ENCODE data around the gene PNMA3.
A peak's percentile ranks its signal among the peaks of the same experiment; 100 is the strongest.
"Not testable (repeated sequence)": the region's sequence is repeated elsewhere in the genome, so short reads cannot be mapped to it uniquely, and the experiment has no call there.

The PNMA3 gene

GRCh38 chrX:153055871-153056749 lies at the start of gene PNMA3:
Gene PNMA3 (plus strand): TSS chrX:153056470. CDS start chrX:153057056, 586 bp downstream.
- H3K4me3 ChIP-seq (ENCODE audit: low read length in 2 of 2) = no peak within 1 kb of the TSS
- H3K9ac ChIP-seq (ENCODE audit: low read length in 2 of 2) = no peak within 1 kb of the TSS
- no peaks in the 10 kb centered on the region for H3K36me3 ChIP-seq (ENCODE audit: control insufficient read depth in 2 of 2, insufficient read depth in 2 of 2, low read length in 2 of 2)
- peaks cover 5 to 32% of the 10 kb centered on the region in 2 donors for H3K27me3 ChIP-seq (ENCODE audit: control insufficient read depth in 1 of 2, insufficient read depth in 2 of 2, low read length in 2 of 2)
- no peaks in the 10 kb centered on the region for H3K9me3 ChIP-seq (ENCODE audit: control insufficient read depth in 2 of 2, low read length in 2 of 2)
- H3K4me1 ChIP-seq (ENCODE audit: control insufficient read depth, insufficient read depth, low read length) = no peaks in the 10 kb centered on the region
- H3K27ac ChIP-seq (ENCODE audit: low read length) = no peak within 1 kb of the TSS

- not testable (repeated sequence) for H3K9ac ChIP-seq (ENCODE audit: low read length in 2 of 2); H3K4me1 ChIP-seq (ENCODE audit: control insufficient read depth, insufficient read depth, low read length); H3K27me3 ChIP-seq (ENCODE audit: control insufficient read depth in 1 of 2, insufficient read depth in 2 of 2, low read length in 2 of 2); H3K27ac ChIP-seq (ENCODE audit: low read length); H3K36me3 ChIP-seq (ENCODE audit: control insufficient read depth in 2 of 2, insufficient read depth in 2 of 2, low read length in 2 of 2); H3K4me3 ChIP-seq (ENCODE audit: low read length in 2 of 2); H3K9me3 ChIP-seq (ENCODE audit: control insufficient read depth in 2 of 2, low read length in 2 of 2)
Measured at GRCh38 chrX:153017174-153017573, 39.1 kb upstream of the PNMA3 start.

GRCh38 chrX:153019166-153019565 lies 37.1 kb upstream of the PNMA3 start:
- Histone ChIP-seq H3K4me1 (ENCODE audit: control insufficient read depth, insufficient read depth, low read length) (no peaks in the 10 kb centered on the region), H3K4me3 (ENCODE audit: low read length in 2 of 2) (no peak overlapping the region), H3K9ac (ENCODE audit: low read length in 2 of 2) (no peak overlapping the region), H3K27ac (ENCODE audit: low read length) (no peak overlapping the region), H3K9me3 (ENCODE audit: control insufficient read depth in 2 of 2, low read length in 2 of 2) (no peaks in the 10 kb centered on the region), H3K36me3 (ENCODE audit: control insufficient read depth in 2 of 2, insufficient read depth in 2 of 2, low read length in 2 of 2) (no peaks in the 10 kb centered on the region), H3K27me3 (ENCODE audit: control insufficient read depth in 1 of 2, insufficient read depth in 2 of 2, low read length in 2 of 2) (peaks cover 0 to 6% of the 10 kb centered on the region in 2 donors)

- H3K27me3 ChIP-seq (ENCODE audit: control insufficient read depth in 1 of 2, insufficient read depth in 2 of 2, low read length in 2 of 2) = not testable (repeated sequence)
Measured at GRCh38 chrX:153026501-153026900, 29.8 kb upstream of the PNMA3 start.

GRCh38 chrX:153028487-153028886 lies 27.8 kb upstream of the PNMA3 start:
- not testable (repeated sequence) for H3K27me3 ChIP-seq (ENCODE audit: control insufficient read depth in 1 of 2, insufficient read depth in 2 of 2, low read length in 2 of 2); H3K9ac ChIP-seq (ENCODE audit: low read length in 2 of 2); H3K36me3 ChIP-seq (ENCODE audit: control insufficient read depth in 2 of 2, insufficient read depth in 2 of 2, low read length in 2 of 2); H3K9me3 ChIP-seq (ENCODE audit: control insufficient read depth in 2 of 2, low read length in 2 of 2); H3K27ac ChIP-seq (ENCODE audit: low read length); H3K4me1 ChIP-seq (ENCODE audit: control insufficient read depth, insufficient read depth, low read length); H3K4me3 ChIP-seq (ENCODE audit: low read length in 2 of 2)

More at GRCh38 chrX:153026501-153026900, 29.8 kb upstream of the PNMA3 start:
- H3K4me1 ChIP-seq (ENCODE audit: control insufficient read depth, insufficient read depth, low read length); H3K9me3 ChIP-seq (ENCODE audit: control insufficient read depth in 2 of 2, low read length in 2 of 2); H3K36me3 ChIP-seq (ENCODE audit: control insufficient read depth in 2 of 2, insufficient read depth in 2 of 2, low read length in 2 of 2); H3K4me3 ChIP-seq (ENCODE audit: low read length in 2 of 2); H3K27ac ChIP-seq (ENCODE audit: low read length); H3K9ac ChIP-seq (ENCODE audit: low read length in 2 of 2): not testable (repeated sequence)

- Histone ChIP-seq H3K27ac (ENCODE audit: low read length) (no peak overlapping the region), H3K9ac (ENCODE audit: low read length in 2 of 2) (no peak overlapping the region), H3K4me3 (ENCODE audit: low read length in 2 of 2) (no peak overlapping the region), H3K9me3 (ENCODE audit: control insufficient read depth in 2 of 2, low read length in 2 of 2) (no peaks in the 10 kb centered on the region), H3K4me1 (ENCODE audit: control insufficient read depth, insufficient read depth, low read length) (no peaks in the 10 kb centered on the region), H3K36me3 (ENCODE audit: control insufficient read depth in 2 of 2, insufficient read depth in 2 of 2, low read length in 2 of 2) (no peaks in the 10 kb centered on the region), H3K27me3 (ENCODE audit: control insufficient read depth in 1 of 2, insufficient read depth in 2 of 2, low read length in 2 of 2) (peaks cover 0 to 6% of the 10 kb centered on the region in 2 donors)
Measured at GRCh38 chrX:153029162-153029561, 27.1 kb upstream of the PNMA3 start.

- H3K4me3 ChIP-seq (ENCODE audit: low read length in 2 of 2) = no peak overlapping the region
- H3K4me1 ChIP-seq (ENCODE audit: control insufficient read depth, insufficient read depth, low read length) = no peaks in the 10 kb centered on the region
- H3K27me3 ChIP-seq (ENCODE audit: control insufficient read depth in 1 of 2, insufficient read depth in 2 of 2, low read length in 2 of 2) = peaks cover 0 to 6% of the 10 kb centered on the region in 2 donors
- no peaks in the 10 kb centered on the region for H3K9me3 ChIP-seq (ENCODE audit: control insufficient read depth in 2 of 2, low read length in 2 of 2)
- H3K36me3 ChIP-seq (ENCODE audit: control insufficient read depth in 2 of 2, insufficient read depth in 2 of 2, low read length in 2 of 2) = no peaks in the 10 kb centered on the region
- no peak overlapping the region for H3K27ac ChIP-seq (ENCODE audit: low read length)
- no peak overlapping the region for H3K9ac ChIP-seq (ENCODE audit: low read length in 2 of 2)
Measured at GRCh38 chrX:153029875-153030274, 26.4 kb upstream of the PNMA3 start.

- H3K27me3 ChIP-seq (ENCODE audit: control insufficient read depth in 1 of 2, insufficient read depth in 2 of 2, low read length in 2 of 2) = peaks cover 0 to 3% of the 10 kb centered on the region in 2 donors
- H3K4me3 ChIP-seq (ENCODE audit: low read length in 2 of 2) = no peak overlapping the region
- H3K4me1 ChIP-seq (ENCODE audit: control insufficient read depth, insufficient read depth, low read length) = no peaks in the 10 kb centered on the region
- no peaks in the 10 kb centered on the region for H3K36me3 ChIP-seq (ENCODE audit: control insufficient read depth in 2 of 2, insufficient read depth in 2 of 2, low read length in 2 of 2)
- H3K9ac ChIP-seq (ENCODE audit: low read length in 2 of 2) = no peak overlapping the region
- no peak overlapping the region for H3K27ac ChIP-seq (ENCODE audit: low read length)
- no peaks in the 10 kb centered on the region for H3K9me3 ChIP-seq (ENCODE audit: control insufficient read depth in 2 of 2, low read length in 2 of 2)
Measured at GRCh38 chrX:153030801-153031200, 25.5 kb upstream of the PNMA3 start.

- Histone ChIP-seq H3K4me3 (ENCODE audit: low read length in 2 of 2) (peak overlapping the region; percentile 55 to 65), H3K27me3 (ENCODE audit: control insufficient read depth in 1 of 2, insufficient read depth in 2 of 2, low read length in 2 of 2) (peaks cover 0 to 10% of the 10 kb centered on the region in 2 donors), H3K36me3 (ENCODE audit: control insufficient read depth in 2 of 2, insufficient read depth in 2 of 2, low read length in 2 of 2) (no peaks in the 10 kb centered on the region), H3K27ac (ENCODE audit: low read length) (no peak overlapping the region), H3K9me3 (ENCODE audit: control insufficient read depth in 2 of 2, low read length in 2 of 2) (peaks cover 0 to 4% of the 10 kb centered on the region in 2 donors), H3K9ac (ENCODE audit: low read length in 2 of 2) (no peak overlapping the region), H3K4me1 (ENCODE audit: control insufficient read depth, insufficient read depth, low read length) (no peaks in the 10 kb centered on the region)
Measured at GRCh38 chrX:153032397-153033118, 23.7 kb upstream of the PNMA3 start.

- Histone ChIP-seq H3K4me1 (ENCODE audit: control insufficient read depth, insufficient read depth, low read length) (no peaks in the 10 kb centered on the region), H3K36me3 (ENCODE audit: control insufficient read depth in 2 of 2, insufficient read depth in 2 of 2, low read length in 2 of 2) (no peaks in the 10 kb centered on the region), H3K4me3 (ENCODE audit: low read length in 2 of 2) (no peak overlapping the region), H3K9ac (ENCODE audit: low read length in 2 of 2) (no peak overlapping the region), H3K27me3 (ENCODE audit: control insufficient read depth in 1 of 2, insufficient read depth in 2 of 2, low read length in 2 of 2) (peaks cover 0 to 12% of the 10 kb centered on the region in 2 donors), H3K27ac (ENCODE audit: low read length) (no peak overlapping the region), H3K9me3 (ENCODE audit: control insufficient read depth in 2 of 2, low read length in 2 of 2) (peaks cover 0 to 2% of the 10 kb centered on the region in 2 donors)
Measured at GRCh38 chrX:153049093-153049492, 7.2 kb upstream of the PNMA3 start.

- no peak overlapping the region for H3K4me3 ChIP-seq (ENCODE audit: low read length in 2 of 2)
- H3K9ac ChIP-seq (ENCODE audit: low read length in 2 of 2) = no peak overlapping the region
- peaks cover 0 to 2% of the 10 kb centered on the region in 2 donors for H3K9me3 ChIP-seq (ENCODE audit: control insufficient read depth in 2 of 2, low read length in 2 of 2)
- no peaks in the 10 kb centered on the region for H3K4me1 ChIP-seq (ENCODE audit: control insufficient read depth, insufficient read depth, low read length)
- H3K27me3 ChIP-seq (ENCODE audit: control insufficient read depth in 1 of 2, insufficient read depth in 2 of 2, low read length in 2 of 2) = peaks cover 3 to 20% of the 10 kb centered on the region in 2 donors
- H3K27ac ChIP-seq (ENCODE audit: low read length) = no peak overlapping the region
- no peaks in the 10 kb centered on the region for H3K36me3 ChIP-seq (ENCODE audit: control insufficient read depth in 2 of 2, insufficient read depth in 2 of 2, low read length in 2 of 2)
Measured at GRCh38 chrX:153052534-153052933, 3.7 kb upstream of the PNMA3 start.

Measured in stomach smooth muscle (tissue), 2 donors.